ENCODE results near the gene FAM83F. TPM values are rescaled to one million over a fixed set of nuclear protein-coding genes. Genes with fewer than 3 reads are reported as not detected.

Gene FAM83F
- total RNA-seq, 1 donor from 2014 or later = 0.23 TPM

DNA sequence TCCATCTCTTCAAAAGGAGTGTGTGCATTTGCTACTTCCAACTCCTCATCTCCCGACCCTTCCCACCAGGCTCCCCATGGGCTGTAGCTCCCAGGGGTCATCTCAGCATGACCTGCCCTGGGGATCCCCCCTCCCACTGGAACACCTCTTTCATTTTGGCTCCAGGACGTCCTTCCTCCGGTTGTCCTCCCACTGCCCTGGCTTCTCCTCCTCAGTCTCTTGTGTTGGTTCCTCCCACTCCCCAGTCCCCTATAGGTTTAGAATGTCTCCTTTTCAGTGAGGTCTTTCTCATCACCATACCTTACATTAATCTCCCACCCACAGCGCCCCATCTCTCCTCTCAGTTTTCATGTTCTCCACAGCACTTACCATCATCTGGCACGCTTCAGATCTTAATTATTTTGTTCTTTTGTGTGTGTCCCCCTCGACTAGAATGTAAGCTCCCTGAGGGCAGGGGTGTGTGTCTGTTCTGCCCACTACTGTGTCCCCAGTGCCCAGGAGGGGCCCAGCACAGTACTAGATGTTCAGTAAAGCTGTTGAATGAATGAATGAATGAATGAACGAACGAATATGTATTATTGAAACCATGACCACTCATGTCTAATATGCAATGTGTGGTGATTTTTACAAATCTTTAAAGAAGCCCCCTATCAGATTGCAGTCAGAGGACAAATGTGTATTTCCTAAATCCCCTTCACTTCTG lies 36.6 kb upstream of the FAM83F start:
- Mint-ChIP-seq H3K4me1 (peaks cover 66% of the 10 kb centered on the region), H3K9me3 (no peaks in the 10 kb centered on the region), H3K27me3 (no peaks in the 10 kb centered on the region), H3K36me3 (ENCODE audit: low read depth) (peaks cover 71% of the 10 kb centered on the region), H3K4me3 (no peak overlapping the region), H3K27ac (peak overlapping the region; percentile 56)
- DNase-seq = no peak
- intact Hi-C loops (cut with micrococcal nuclease) = loop anchor here (5.0 kb wide), 1 partner anchor 34 kb away; the partner anchor contains the start of gene FAM83F

DNA sequence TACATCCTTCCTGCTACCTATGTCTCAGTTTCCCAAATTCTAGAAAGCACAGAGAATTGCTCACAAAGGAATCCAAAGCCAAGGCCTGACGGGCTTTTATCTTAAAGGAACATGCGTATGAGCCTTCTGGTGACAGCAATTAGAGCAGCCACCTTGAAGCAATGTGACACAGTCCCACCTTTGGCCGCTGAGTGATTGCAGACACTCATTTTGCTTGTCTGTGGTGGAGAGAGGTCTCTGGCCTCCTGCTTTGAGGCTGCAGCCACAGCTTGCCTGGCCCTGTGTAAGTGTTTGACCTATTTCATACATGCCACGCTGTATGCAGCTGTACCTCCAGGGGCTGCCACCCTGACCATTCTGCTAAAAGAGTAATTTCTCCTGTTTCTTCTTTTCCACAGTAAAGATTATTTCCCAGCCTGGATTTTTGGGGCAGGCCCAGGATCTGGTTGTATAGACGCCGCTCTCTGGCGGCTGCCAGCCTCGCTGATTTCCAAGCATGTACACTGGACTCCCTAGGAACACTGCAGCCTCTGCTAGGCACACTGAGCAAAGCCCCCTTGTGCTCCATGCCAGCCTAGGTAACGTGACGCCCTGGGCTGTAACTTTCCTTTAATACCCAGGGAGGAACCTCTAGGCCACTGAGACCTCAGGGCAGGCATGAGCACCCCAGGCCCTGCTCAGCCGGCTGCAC lies 35.7 kb upstream of the FAM83F start:
- H3K36me3 Mint-ChIP-seq (ENCODE audit: low read depth) = peaks cover 69% of the 10 kb centered on the region
- H3K27ac Mint-ChIP-seq = peak overlapping the region; percentile 50
- no peaks in the 10 kb centered on the region for H3K27me3 Mint-ChIP-seq
- H3K4me3 Mint-ChIP-seq = peak overlapping the region; percentile 21
- H3K9me3 Mint-ChIP-seq = no peaks in the 10 kb centered on the region
- intact Hi-C loops (cut with micrococcal nuclease) = loop anchor here (5.0 kb wide), 1 partner anchor 33 kb away; the partner anchor contains the start of gene FAM83F
- peaks cover 59% of the 10 kb centered on the region for H3K4me1 Mint-ChIP-seq
- DNase-seq = no peak

DNA sequence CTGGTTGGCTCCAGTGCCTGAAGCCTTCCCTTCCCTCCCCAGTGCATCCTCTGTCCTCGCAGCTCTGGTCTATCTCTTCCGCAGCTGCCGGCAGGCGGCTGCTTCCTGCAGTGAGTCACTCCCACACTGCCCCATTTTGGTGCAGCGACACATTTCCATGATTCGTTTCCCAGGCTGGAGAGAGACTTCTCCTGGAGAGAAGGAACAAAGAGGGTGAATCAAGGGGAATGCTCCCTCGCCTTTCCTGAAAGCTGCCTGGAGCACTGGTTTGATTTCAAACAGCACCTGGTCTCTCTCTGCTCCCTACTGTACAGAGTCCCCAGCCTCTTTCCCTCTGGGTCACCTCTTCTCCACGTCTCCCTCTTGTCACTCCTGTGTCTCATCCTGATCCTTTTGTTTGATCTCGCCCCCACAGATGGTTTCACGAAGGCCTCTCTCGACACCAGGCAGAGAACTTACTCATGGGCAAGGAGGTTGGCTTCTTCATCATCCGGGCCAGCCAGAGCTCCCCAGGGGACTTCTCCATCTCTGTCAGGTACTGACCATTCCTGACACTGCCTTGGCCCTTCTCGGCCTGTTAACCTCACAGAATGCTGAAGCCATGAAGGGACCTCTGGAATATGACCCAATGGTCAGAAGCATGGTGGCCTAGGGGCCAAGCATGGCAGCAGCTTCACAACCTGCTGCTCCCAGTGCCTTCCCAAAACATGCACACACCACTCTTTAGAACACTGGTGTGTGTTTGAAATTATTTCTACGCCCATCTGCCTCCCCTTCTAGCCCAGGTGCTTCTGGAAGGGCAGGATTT lies 34.9 kb upstream of the FAM83F start, which contains the start of gene TMA7B:
TMA7B (plus strand) TSS at position 758 of the 808 bp plus-strand sequence. CDS start 3,978 bp downstream, outside the sequence.
- Mint-ChIP-seq H3K36me3 (ENCODE audit: low read depth) (peaks cover 72% of the 10 kb centered on the region), H3K4me1 (peaks cover 57% of the 10 kb centered on the region), H3K4me3 (peak within 1 kb of the TSS; percentile 63), H3K27ac (peak within 1 kb of the TSS; percentile 76), H3K9me3 (no peaks in the 10 kb centered on the region), H3K27me3 (no peaks in the 10 kb centered on the region)
- peak; percentile 80 for DNase-seq
- intact Hi-C loops (cut with micrococcal nuclease) = loop anchor here (2.0 to 5.0 kb wide), 4 partner anchors 27 to 59 kb away; partner anchors contain the start of genes FAM83F and GRAP2

DNA sequence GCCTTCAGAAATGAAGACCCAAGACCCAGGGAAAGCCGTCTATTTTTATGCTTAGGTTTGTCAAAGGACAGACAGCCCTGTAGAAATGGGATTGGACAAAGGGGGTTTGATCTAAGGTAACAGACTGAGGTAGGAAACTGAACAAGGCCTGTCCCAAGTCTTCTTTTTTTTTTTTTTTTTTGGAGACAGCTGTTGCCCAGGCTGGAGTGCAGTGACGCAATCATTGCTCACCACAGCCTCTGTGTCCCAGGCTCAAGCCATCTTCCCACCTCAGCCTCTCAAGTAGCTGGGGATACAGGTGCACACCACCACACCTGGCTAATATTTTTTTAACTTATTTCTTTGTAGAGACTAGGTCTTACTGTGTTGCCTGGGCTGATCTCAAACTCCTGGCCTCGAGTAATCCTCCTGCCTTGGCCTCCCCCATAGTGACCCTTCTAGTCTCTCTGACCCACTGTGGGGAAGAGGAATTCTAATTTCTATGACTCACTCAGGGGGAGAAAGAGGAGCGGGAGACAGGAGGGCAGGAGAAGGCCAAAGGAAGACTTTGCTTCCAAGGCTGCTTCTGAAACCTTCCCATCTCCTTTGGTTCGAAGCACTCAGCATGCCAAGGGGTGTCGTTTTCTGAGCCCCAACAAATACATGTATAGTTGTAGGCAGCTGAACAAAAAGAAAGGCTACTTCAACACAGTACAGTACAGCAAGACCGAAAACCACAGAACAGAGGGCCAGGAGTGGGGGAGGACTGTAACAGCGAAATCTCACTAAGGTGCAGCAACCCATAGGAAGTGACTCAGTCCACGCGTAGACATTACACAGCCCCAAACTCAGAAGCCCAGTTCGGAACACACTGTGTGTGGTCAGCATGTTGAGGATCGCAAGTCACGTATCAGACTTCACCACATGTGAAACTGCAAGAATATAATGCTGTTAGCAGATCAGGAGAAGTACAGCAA lies 33.7 kb upstream of the FAM83F start:
- H3K9me3 Mint-ChIP-seq = no peaks in the 10 kb centered on the region
- H3K4me3 Mint-ChIP-seq = peak overlapping the region; percentile 63
- peak; percentile 90 for DNase-seq
- peaks cover 72% of the 10 kb centered on the region for H3K36me3 Mint-ChIP-seq (ENCODE audit: low read depth)
- H3K27ac Mint-ChIP-seq = peak overlapping the region; percentile 76
- H3K4me1 Mint-ChIP-seq = peaks cover 48% of the 10 kb centered on the region
- intact Hi-C loops (cut with micrococcal nuclease) = loop anchor here (1.0 to 5.0 kb wide), 4 partner anchors 28 to 121 kb away; partner anchors contain the start of gene GRAP2
- no peaks in the 10 kb centered on the region for H3K27me3 Mint-ChIP-seq

DNA sequence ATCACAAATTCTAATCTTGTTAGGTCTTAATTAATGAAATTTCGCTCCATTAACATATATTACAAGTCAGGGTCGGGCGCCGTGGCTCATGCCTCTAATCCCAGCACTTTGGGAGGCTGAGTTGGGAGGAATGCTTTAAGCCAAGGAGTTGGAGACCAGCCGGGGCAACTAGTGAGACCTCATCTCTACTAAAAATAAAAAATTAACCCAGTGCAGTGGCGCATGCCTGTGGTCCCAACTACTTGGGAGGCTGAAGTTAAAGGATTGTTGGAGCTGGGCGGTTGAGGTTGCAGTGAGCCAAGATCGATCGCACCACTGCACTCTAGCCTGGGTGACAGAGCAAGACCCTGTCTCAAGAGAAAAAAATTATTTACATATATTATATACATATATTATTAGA lies 32.7 kb upstream of the FAM83F start:
- Mint-ChIP-seq H3K4me1 (peaks cover 44% of the 10 kb centered on the region), H3K27me3 (no peaks in the 10 kb centered on the region), H3K4me3 (peak overlapping the region; percentile 63), H3K27ac (peak overlapping the region; percentile 76), H3K9me3 (no peaks in the 10 kb centered on the region), H3K36me3 (ENCODE audit: low read depth) (peaks cover 75% of the 10 kb centered on the region)
- intact Hi-C loops (cut with micrococcal nuclease) = loop anchor here (5.0 kb wide), 1 partner anchor 40 kb away; no protein-coding TSS in a partner anchor
- DNase-seq = no peak

DNA sequence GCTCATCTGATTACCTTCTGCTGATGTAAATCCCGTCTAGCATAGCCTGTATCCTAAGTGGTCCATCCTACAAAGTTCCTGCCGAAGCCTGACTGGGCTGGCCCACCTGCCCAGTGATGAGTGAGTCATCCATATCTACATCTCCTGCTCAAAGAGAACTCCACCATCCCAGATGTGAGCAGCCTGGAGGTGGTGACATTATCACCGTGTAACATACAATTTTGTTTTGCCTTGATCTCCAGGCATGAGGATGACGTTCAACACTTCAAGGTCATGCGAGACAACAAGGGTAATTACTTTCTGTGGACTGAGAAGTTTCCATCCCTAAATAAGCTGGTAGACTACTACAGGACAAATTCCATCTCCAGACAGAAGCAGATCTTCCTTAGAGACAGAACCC lies 29.0 kb upstream of the FAM83F start:
- intact Hi-C loops (cut with micrococcal nuclease) = no loop called here
- Mint-ChIP-seq H3K27me3 (no peaks in the 10 kb centered on the region), H3K4me3 (no peak overlapping the region), H3K4me1 (peaks cover 11% of the 10 kb centered on the region), H3K9me3 (no peaks in the 10 kb centered on the region), H3K36me3 (ENCODE audit: low read depth) (peaks cover 72% of the 10 kb centered on the region), H3K27ac (no peak overlapping the region)
- DNase-seq = no peak

DNA sequence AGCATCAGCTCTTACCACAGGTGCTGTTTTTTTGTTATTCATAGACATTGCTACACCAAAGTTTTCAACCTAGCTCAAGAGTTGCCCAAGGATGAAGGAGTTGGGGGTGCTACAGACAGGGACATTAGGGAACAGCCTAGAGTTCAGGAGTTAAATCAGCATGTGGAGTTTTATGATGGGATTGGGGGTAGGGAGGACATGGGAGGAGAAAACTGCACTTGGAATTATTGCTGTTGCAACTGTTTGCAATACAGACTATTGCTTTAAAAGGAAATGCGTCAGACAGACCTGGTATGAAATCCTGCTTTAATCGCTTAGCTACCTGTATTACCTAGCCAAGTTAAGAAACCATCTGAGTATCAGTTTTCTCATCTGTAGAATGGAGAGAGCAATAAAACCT lies 28.3 kb upstream of the FAM83F start:
- Mint-ChIP-seq H3K27me3 (no peaks in the 10 kb centered on the region), H3K9me3 (no peaks in the 10 kb centered on the region), H3K4me3 (no peak overlapping the region), H3K36me3 (ENCODE audit: low read depth) (peaks cover 75% of the 10 kb centered on the region), H3K27ac (no peak overlapping the region), H3K4me1 (peaks cover 6% of the 10 kb centered on the region)
- intact Hi-C loops (cut with micrococcal nuclease) = no loop called here
- no peak for DNase-seq

DNA sequence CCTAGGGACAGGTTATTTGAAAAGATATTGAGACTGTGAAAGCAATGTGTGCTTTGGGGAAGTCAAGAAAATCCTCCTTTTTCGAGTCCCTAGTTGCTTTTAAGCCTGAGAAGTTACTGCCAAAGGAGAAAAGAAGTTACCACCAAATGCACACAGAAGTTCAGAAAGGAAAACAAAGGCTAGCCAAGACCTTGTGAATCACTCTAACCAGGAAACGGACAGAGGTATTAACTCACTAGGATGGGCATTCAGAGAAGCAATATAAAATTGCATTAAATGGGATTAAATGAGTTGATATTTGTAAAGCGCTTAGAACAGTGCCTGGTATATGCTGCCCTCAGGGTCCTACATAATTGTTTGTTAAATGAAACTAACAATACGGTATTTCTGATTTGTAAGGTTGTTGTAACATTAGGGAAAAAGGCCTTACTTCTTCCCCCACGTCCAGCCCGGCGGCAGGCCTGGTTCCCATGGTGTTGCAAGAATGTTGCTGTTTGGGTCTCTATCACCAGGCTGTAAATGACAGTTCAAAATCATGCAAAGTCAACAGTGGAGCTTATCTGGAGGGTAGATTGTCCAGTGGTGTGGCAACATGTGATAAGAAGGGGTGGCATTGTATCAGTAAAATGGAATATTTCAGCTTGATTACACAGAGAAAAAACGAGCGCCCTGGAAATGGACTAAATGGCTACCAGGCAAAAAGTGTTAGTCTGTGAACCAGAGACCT lies 27.5 kb upstream of the FAM83F start:
- H3K9me3 Mint-ChIP-seq = no peaks in the 10 kb centered on the region
- H3K36me3 Mint-ChIP-seq (ENCODE audit: low read depth) = peaks cover 77% of the 10 kb centered on the region
- intact Hi-C loops (cut with micrococcal nuclease) = no loop called here
- H3K27ac Mint-ChIP-seq = no peak overlapping the region
- no peaks in the 10 kb centered on the region for H3K4me1 Mint-ChIP-seq
- H3K4me3 Mint-ChIP-seq = no peak overlapping the region
- H3K27me3 Mint-ChIP-seq = no peaks in the 10 kb centered on the region
- no peak for DNase-seq

DNA sequence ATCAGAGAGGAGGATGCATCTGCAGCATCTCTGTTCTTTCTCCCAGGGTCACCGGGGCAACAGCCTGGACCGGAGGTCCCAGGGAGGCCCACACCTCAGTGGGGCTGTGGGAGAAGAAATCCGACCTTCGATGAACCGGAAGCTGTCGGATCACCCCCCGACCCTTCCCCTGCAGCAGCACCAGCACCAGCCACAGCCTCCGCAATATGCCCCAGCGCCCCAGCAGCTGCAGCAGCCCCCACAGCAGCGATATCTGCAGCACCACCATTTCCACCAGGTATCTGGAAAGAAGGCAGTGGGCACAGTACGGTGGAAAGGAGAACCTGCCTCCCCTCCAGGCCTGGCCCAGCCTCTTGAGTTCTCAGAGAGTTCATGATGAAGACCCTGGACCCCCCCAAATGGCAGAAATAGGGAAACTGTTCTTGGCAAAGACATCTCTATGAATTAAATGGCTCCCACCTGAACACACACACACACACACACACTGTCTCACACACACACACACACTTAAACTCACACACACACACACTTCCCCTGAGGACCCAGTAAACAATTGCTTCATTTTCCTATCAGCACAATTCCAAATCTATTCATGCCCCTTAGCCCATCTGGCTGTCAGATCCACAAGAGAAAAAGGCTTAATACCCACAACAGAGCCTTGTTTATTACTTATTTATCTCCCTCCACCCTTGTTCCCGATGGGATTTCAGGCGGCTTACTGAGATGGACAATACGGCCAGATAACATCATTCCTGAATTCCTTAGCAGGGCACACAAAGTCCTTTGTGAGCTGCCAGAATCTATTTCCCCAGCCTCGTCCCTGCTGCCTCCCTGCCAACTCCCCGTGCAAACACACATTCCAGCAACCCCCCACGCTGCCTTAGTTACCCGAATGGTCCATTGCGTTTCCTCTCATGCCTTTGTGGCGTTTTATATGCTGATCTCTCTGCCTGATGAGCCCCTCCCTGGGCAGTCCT lies 26.5 kb upstream of the FAM83F start:
- no peak for DNase-seq
- Mint-ChIP-seq H3K9me3 (no peaks in the 10 kb centered on the region), H3K27ac (no peak overlapping the region), H3K36me3 (ENCODE audit: low read depth) (peaks cover 84% of the 10 kb centered on the region), H3K4me3 (no peak overlapping the region), H3K4me1 (no peaks in the 10 kb centered on the region), H3K27me3 (no peaks in the 10 kb centered on the region)
- intact Hi-C loops (cut with micrococcal nuclease) = no loop called here

DNA sequence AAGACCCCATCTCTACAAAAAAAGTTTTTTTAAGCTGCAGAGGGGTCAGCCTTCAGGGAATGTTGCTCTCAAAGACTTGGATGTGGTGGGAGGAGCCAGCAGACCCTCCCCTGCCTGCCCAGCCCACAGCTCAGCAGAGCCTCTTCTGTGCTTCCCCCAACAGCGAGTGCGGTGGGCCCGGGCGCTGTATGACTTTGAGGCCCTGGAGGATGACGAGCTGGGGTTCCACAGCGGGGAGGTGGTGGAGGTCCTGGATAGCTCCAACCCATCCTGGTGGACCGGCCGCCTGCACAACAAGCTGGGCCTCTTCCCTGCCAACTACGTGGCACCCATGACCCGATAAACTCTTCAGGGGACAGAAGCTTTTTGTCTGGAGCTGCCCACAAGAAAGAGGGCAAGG lies 24.0 kb upstream of the FAM83F start:
- intact Hi-C loops (cut with micrococcal nuclease) = no loop called here
- Mint-ChIP-seq H3K9me3 (no peaks in the 10 kb centered on the region), H3K4me3 (no peak overlapping the region), H3K36me3 (ENCODE audit: low read depth) (peaks cover 80% of the 10 kb centered on the region), H3K27ac (no peak overlapping the region), H3K4me1 (no peaks in the 10 kb centered on the region), H3K27me3 (no peaks in the 10 kb centered on the region)
- no peak for DNase-seq

DNA sequence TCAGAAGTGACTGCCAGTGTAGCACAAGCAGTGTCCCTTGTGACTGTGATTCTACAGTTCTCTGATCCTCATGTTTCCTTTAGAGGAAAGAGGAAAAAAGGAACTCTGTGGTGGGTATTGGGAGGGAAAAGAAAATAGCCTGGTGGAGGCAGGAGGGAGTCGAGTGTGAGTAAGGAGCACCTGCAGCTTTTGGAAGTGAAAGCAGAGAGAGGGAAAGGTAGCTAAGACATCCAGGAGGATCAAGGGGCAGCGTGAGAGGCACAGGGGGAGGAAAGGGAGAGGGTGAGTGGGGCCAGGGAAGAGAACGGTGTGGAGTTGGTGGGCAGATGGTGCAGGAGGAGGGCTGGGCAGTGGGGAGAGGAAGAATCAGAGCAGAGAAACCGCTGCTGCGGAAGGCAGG lies 22.1 kb upstream of the FAM83F start:
- Mint-ChIP-seq H3K4me3 (no peak overlapping the region), H3K36me3 (ENCODE audit: low read depth) (peaks cover 80% of the 10 kb centered on the region), H3K27me3 (no peaks in the 10 kb centered on the region), H3K9me3 (no peaks in the 10 kb centered on the region), H3K27ac (peak overlapping the region; percentile 10), H3K4me1 (no peaks in the 10 kb centered on the region)
- intact Hi-C loops (cut with micrococcal nuclease) = no loop called here
- DNase-seq = no peak
